H1 (cell line): ENCODE data around the gene GLG1. TPM values are rescaled to one million over a fixed set of nuclear protein-coding genes. Genes with fewer than 3 reads are reported as not detected.

Experiments
- CTCF ChIA-PET: fragments of 300-600 bp; sonication (Branson Sonifier 250); formaldehyde crosslinking; loops from one replicate; lab custom pipeline; 2021; ENCODE audit not compliant: partially characterized antibody; lab: Charles Lee
- POLR2A ChIA-PET: fragments of 300-600 bp; sonication (Branson Sonifier 250); formaldehyde crosslinking; loops from one replicate; lab custom pipeline; 2021; ENCODE audit warnings: inconsistent platforms; ENCODE audit not compliant: partially characterized antibody; lab: Charles Lee
- DNase-seq, 2 experiments: peaks; one replicate each; pipeline versions ENCODE4 v3.0.0 to v3.0.0-alpha.2; 2010 to 2022; ENCODE audit warnings: low spot score in 2 of 2, low read depth in 1 of 2, mixed read lengths in 1 of 2
- FAIRE-seq: peaks from 2 replicates; lab custom pipeline; 2011; peaks lifted over from hg19 to GRCh38; lab: Jason Lieb, UNC
- H2AFZ ChIP-seq: 2 replicates; pipeline ENCODE4 v1.8.1; 2012; ENCODE audit warnings: low read length, inconsistent platforms
- H2AK5ac ChIP-seq: 2 replicates; pipeline ENCODE4 v1.6.1; 2013; ENCODE audit warnings: low read depth, low read length
- H2BK120ac ChIP-seq: replicated peaks from 2 replicates; pipeline ENCODE3; 2013; ENCODE audit warnings: low read depth, low read length, inconsistent platforms
- H2BK12ac ChIP-seq: 2 replicates; pipeline ENCODE4 v1.6.1; 2013; ENCODE audit warnings: low read depth, low read length
- H2BK15ac ChIP-seq: 2 replicates; pipeline ENCODE4 v1.6.1; 2013; ENCODE audit warnings: low read length
- H2BK20ac ChIP-seq: 2 replicates; pipeline ENCODE4 v1.6.1; 2013; ENCODE audit warnings: low read length
- H2BK5ac ChIP-seq: 2 replicates; pipeline ENCODE4 v1.6.1; 2013; ENCODE audit warnings: low read depth, low read length
- H3K14ac ChIP-seq: 2 replicates; pipeline ENCODE4 v1.6.1; 2013; ENCODE audit warnings: inconsistent platforms; ENCODE audit not compliant: insufficient read length
- H3K18ac ChIP-seq: 2 replicates; pipeline ENCODE4 v1.6.1; 2013; ENCODE audit warnings: low read length; ENCODE audit errors: extremely low read depth
- H3K23ac ChIP-seq: 2 replicates; pipeline ENCODE4 v1.6.1; 2013; ENCODE audit warnings: inconsistent platforms; ENCODE audit not compliant: insufficient read length
- H3K23me2 ChIP-seq: 2 replicates; pipeline ENCODE4 v1.6.1; 2013; ENCODE audit warnings: low read depth, low read length
- H3K27ac ChIP-seq: 2 replicates; pipeline ENCODE4 v1.6.1; 2011; ENCODE audit warnings: low read depth, low read length, inconsistent platforms
- H3K27me3 ChIP-seq, 4 experiments: replicated peaks in 1 of 4; 1 replicate in 1 of 4; 2 replicates in 3 of 4; pipeline versions ENCODE4 v1.6.1 to v1.8.1; 2011 to 2013; ENCODE audit warnings: low read length in 3 of 4, mild to moderate bottlenecking in 3 of 4, inconsistent platforms in 2 of 4, mixed read lengths in 2 of 4, moderate library complexity in 1 of 4; ENCODE audit not compliant: control insufficient read depth in 3 of 4, insufficient read depth in 3 of 4; ENCODE audit errors: extremely low read depth in 1 of 4
- H3K36me3 ChIP-seq, 4 experiments: 2 replicates each; pipeline versions ENCODE4 v1.6.1 to v1.8.1; 2011 to 2013; ENCODE audit warnings: mild to moderate bottlenecking in 4 of 4, low read length in 3 of 4, moderate library complexity in 2 of 4, control low read depth in 1 of 4, inconsistent platforms in 1 of 4; ENCODE audit not compliant: insufficient read depth in 4 of 4, control insufficient read depth in 2 of 4
- H3K4ac ChIP-seq: replicated peaks from 2 replicates; pipeline ENCODE3; 2013; ENCODE audit warnings: low read length, low read depth, mixed read lengths, inconsistent platforms; ENCODE audit not compliant: insufficient read length
- H3K4me1 ChIP-seq, 4 experiments: replicated peaks in 1 of 4; 1 replicate in 1 of 4; 2 replicates in 3 of 4; pipeline versions ENCODE4 v1.6.1 to v1.8.1; 2011 to 2013; ENCODE audit warnings: low read length in 3 of 4, inconsistent platforms in 2 of 4, mixed read lengths in 1 of 4; ENCODE audit not compliant: insufficient read depth in 4 of 4, control insufficient read depth in 3 of 4
- H3K4me2 ChIP-seq, 2 experiments: 2 replicates each; pipeline versions ENCODE4 v1.6.1 to v1.8.1; 2011 to 2013; ENCODE audit warnings: low read depth in 2 of 2, low read length in 2 of 2, control low read depth in 1 of 2, inconsistent platforms in 1 of 2, mild to moderate bottlenecking in 1 of 2; ENCODE audit not compliant: insufficient read depth in 1 of 2
- H3K4me3 ChIP-seq, 4 experiments: fragments of 200-600, 300-600 bp in 1 of 4; sonication (generic), shearing (Covaris generic), sonication (Bioruptor Twin) in 1 of 4; 2 replicates each; pipeline versions ENCODE4 v1.5.1 to v1.8.1; 2011 to 2016; ENCODE audit warnings: low read length in 4 of 4, low read depth in 3 of 4, control low read depth in 2 of 4, inconsistent platforms in 2 of 4, mild to moderate bottlenecking in 2 of 4, mixed read lengths in 1 of 4, moderate library complexity in 1 of 4; ENCODE audit not compliant: insufficient read depth in 2 of 4; ENCODE audit errors: extremely low read depth in 1 of 4
- H3K56ac ChIP-seq: replicated peaks from 2 replicates; pipeline ENCODE3; 2013; ENCODE audit warnings: low read depth, mild to moderate bottlenecking, mixed read lengths, low read length, inconsistent platforms; ENCODE audit not compliant: insufficient read length
- H3K79me1 ChIP-seq: 2 replicates; pipeline ENCODE4 v1.6.1; 2013; ENCODE audit warnings: low read depth, low read length, control low read depth
- H3K79me2 ChIP-seq, 2 experiments: 2 replicates each; pipeline versions ENCODE4 v1.6.1 to v1.8.1; 2012 to 2013; ENCODE audit warnings: low read length in 2 of 2, mild to moderate bottlenecking in 2 of 2, inconsistent platforms in 1 of 2; ENCODE audit not compliant: insufficient read depth in 2 of 2, control insufficient read depth in 1 of 2
- H3K9ac ChIP-seq, 4 experiments: replicated peaks in 1 of 4; 1 replicate in 1 of 4; 2 replicates in 3 of 4; pipeline versions ENCODE4 v1.6.1 to v1.8.1; 2011 to 2013; ENCODE audit warnings: low read depth in 3 of 4, low read length in 3 of 4, control low read depth in 2 of 4, mild to moderate bottlenecking in 2 of 4, moderate library complexity in 2 of 4, inconsistent platforms in 1 of 4; ENCODE audit errors: extremely low read depth in 1 of 4
- H3K9me3 ChIP-seq, 2 experiments: 2 replicates each; pipeline versions ENCODE4 v1.6.1 to v1.8.1; 2012 to 2013; ENCODE audit warnings: mild to moderate bottlenecking in 2 of 2, moderate library complexity in 2 of 2, control low read depth in 1 of 2, inconsistent platforms in 1 of 2, low read depth in 1 of 2, low read length in 1 of 2, mixed read lengths in 1 of 2; ENCODE audit not compliant: insufficient read depth in 2 of 2
- H4K20me1 ChIP-seq, 2 experiments: replicated peaks in 1 of 2; 2 replicates each; pipeline versions ENCODE3 to v1.8.1; 2011 to 2013; ENCODE audit warnings: inconsistent platforms in 2 of 2, low read length in 2 of 2, mild to moderate bottlenecking in 1 of 2; ENCODE audit not compliant: insufficient read depth in 2 of 2, control insufficient read depth in 1 of 2
- H4K5ac ChIP-seq: 2 replicates; pipeline ENCODE4 v1.6.1; 2013; ENCODE audit warnings: low read length, low read depth, mixed read lengths, inconsistent platforms; ENCODE audit not compliant: insufficient read length
- H4K8ac ChIP-seq: 2 replicates; pipeline ENCODE4 v1.8.0; 2013; ENCODE audit warnings: mild to moderate bottlenecking, moderate library complexity, low read length, inconsistent platforms; ENCODE audit not compliant: insufficient read depth; ENCODE audit errors: extremely low read depth
- H4K91ac ChIP-seq: replicated peaks from 2 replicates; pipeline ENCODE3; 2013; ENCODE audit warnings: low read length, mixed read lengths, inconsistent platforms; ENCODE audit not compliant: insufficient read length
- EGR1 ChIP-seq: IDR thresholded peaks from 2 replicates; pipeline ENCODE4 v1.6.1; 2011; ENCODE audit warnings: low read depth, low read length, borderline replicate concordance
- JUND ChIP-seq: IDR thresholded peaks from 2 replicates; pipeline ENCODE4 v1.6.1; 2011; ENCODE audit warnings: mild to moderate bottlenecking, improper control_type of control experiment, low read length
- KDM4A ChIP-seq: IDR thresholded peaks from one replicate; pipeline ENCODE4 v1.7.1; 2012; ENCODE audit warnings: low read depth, mild to moderate bottlenecking, moderate library complexity, low read length, inconsistent platforms; ENCODE audit not compliant: severe bottlenecking
- SAP30 ChIP-seq: fragments of 300-600 bp; sonication (generic); IDR thresholded peaks from 2 replicates; pipeline ENCODE4 v1.7.1; 2012; ENCODE audit warnings: low read length, moderate library complexity, mild to moderate bottlenecking, inconsistent platforms; ENCODE audit not compliant: insufficient read depth, insufficient replicate concordance
- SIN3A ChIP-seq, 2 experiments: IDR thresholded peaks in 1 of 2; conservative IDR thresholded peaks in 1 of 2; 2 replicates each; pipeline ENCODE4 v1.6.1; 2011 to 2012; ENCODE audit warnings: low read length in 2 of 2, improper control_type of control experiment in 1 of 2, low read depth in 1 of 2, mild to moderate bottlenecking in 1 of 2
- WGBS, 2 experiments: shearing (Covaris generic) in 1 of 2; methylation state at CpG; one replicate each; pipeline versions ENCODE4 v1.1.6 to v1.1.7; 2013 to 2015; ENCODE audit warnings: low lambda C conversion rate in 2 of 2, mixed read lengths in 2 of 2, inconsistent platforms in 1 of 2, low coverage in 1 of 2, missing lambda C conversion rate in 1 of 2; ENCODE audit not compliant: insufficient replicate concordance in 2 of 2, insufficient coverage in 1 of 2, insufficient read length in 1 of 2; ENCODE audit errors: extremely low coverage in 1 of 2, missing lambda C conversion rate in 1 of 2; 5-methylcytosine and 5-hydroxymethylcytosine counted together
- polyA plus RNA-seq, 7 experiments: library from polyadenylated mRNA; depleted of rRNA in 3 of 7; stranded (reverse) in 5 of 7; unstranded in 2 of 7; fragments of >200 nt in 5 of 7; fragments of 200-250 nt in 2 of 7; gene quantifications; 1 replicate in 5 of 7; 2 replicates in 1 of 7; 4 replicates in 1 of 7; pipeline versions ENCODE4 v1.2.1 to v1.2.3, GENCODE V29; 2011 to 2013; ENCODE audit warnings: missing spikeins in 2 of 7, mixed read lengths in 2 of 7
- total RNA-seq: library from RNA; stranded (reverse); fragmentation: NEBNext Ultra II Directional; extraction: Animal tissue kit (Norgen Biotek cat#: 25700); gene quantifications from 2 replicates; pipeline ENCODE4 v1.2.1, GENCODE V29; 2021
- TF ChIP-seq, protein P1 (sequence below), 3 experiments: IDR thresholded peaks; 1 replicate in 2 of 3; 2 replicates in 1 of 3; pipeline versions ENCODE4 v1.5.1 to v1.6.1; 2011; ENCODE audit warnings: low read length in 3 of 3, mild to moderate bottlenecking in 3 of 3, inconsistent platforms in 2 of 3, low read depth in 1 of 3, moderate library complexity in 1 of 3; ENCODE audit not compliant: insufficient read depth in 1 of 3; ENCODE audit errors: control extremely low read depth in 1 of 3

GLG1 gene
- total and polyA plus RNA-seq, 2 of the 8 experiments (the other 6 are each of a cell fraction or from before 2014, with no cell fraction given) = 53.4 to 139 TPM

DNA sequence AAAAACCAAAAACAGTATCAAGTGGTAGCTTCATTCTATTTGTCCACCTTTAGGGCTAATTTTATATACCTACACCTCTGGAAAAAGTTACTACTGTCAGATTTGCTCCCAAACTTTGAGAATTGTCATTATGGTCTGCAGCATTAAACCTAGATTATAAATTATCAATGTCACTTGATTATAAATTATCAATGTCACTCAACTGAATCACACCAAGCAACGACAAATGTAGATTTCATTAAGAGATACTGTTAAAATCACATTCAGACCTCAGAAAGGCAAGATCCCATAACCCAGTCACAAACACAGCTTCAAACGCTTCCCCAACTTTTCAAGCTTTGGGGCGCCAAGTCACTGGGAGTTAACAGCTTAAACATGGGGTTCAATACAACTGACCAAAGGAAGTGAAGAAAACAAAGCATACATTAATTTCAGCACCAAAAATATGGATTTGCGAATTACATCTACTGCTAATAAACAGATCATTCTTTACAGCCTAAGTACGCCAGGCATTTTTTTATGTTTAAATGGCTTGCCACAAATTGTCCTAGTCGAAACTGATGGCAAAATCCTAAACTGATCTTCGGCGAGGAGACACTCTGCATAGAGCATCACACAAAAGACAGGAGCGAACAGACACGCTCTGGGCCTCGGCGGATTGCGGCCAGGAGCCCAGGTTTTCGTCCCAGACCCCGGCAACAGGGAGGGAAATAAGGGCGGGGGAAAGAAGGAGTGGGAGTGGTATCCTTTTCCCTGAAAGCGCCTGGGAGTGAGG lies 981 bp downstream of the GLG1 start:
- Histone ChIP-seq H3K56ac (peak overlapping the region; percentile 60), H2BK12ac (no peak overlapping the region), H3K9me3 (no peaks in the 10 kb centered on the region), H2AFZ (no peak overlapping the region), H4K5ac (peak overlapping the region; percentile 90), H3K27ac (peak overlapping the region; percentile 85), H2BK15ac (peak overlapping the region; percentile 84; the same call in 1 of the 2 replicates), H3K18ac (peak overlapping the region; percentile 62; the same call in 1 of the 2 replicates), H3K23ac (no peak overlapping the region), H3K36me3 (no peaks in the 10 kb centered on the region), H3K4ac (no peak overlapping the region), H2AK5ac (no peak overlapping the region), H2BK120ac (no peak overlapping the region), H3K4me3 (peak overlapping the region; percentile 71 to 92 (median 89)), H4K91ac (no peak overlapping the region), H3K27me3 (no peaks in the 10 kb centered on the region), H2BK5ac (peak overlapping the region; percentile 79), H4K20me1 (peaks cover 4 to 7% of the 10 kb centered on the region in 2 experiments), H3K14ac (no peak overlapping the region), H3K4me1 (peaks cover 2 to 7% (median 6%) of the 10 kb centered on the region in 4 experiments; a peak in 5 of 7 replicates), H2BK20ac (no peak overlapping the region), H3K23me2 (peaks cover 4% of the 10 kb centered on the region), H3K79me2 (peaks cover 25 to 56% of the 10 kb centered on the region in 2 experiments), H3K79me1 (no peaks in the 10 kb centered on the region; the same call in 1 of the 2 replicates), H3K4me2 (peak overlapping the region; percentile 84 to 87), H3K9ac (peak overlapping the region; percentile 83 to 97 (median 96)), H4K8ac (peak overlapping the region; percentile 98; the same call in 1 of the 2 replicates)
- TF ChIP-seq EGR1 = no peak
- TF ChIP-seq, protein P1, sequence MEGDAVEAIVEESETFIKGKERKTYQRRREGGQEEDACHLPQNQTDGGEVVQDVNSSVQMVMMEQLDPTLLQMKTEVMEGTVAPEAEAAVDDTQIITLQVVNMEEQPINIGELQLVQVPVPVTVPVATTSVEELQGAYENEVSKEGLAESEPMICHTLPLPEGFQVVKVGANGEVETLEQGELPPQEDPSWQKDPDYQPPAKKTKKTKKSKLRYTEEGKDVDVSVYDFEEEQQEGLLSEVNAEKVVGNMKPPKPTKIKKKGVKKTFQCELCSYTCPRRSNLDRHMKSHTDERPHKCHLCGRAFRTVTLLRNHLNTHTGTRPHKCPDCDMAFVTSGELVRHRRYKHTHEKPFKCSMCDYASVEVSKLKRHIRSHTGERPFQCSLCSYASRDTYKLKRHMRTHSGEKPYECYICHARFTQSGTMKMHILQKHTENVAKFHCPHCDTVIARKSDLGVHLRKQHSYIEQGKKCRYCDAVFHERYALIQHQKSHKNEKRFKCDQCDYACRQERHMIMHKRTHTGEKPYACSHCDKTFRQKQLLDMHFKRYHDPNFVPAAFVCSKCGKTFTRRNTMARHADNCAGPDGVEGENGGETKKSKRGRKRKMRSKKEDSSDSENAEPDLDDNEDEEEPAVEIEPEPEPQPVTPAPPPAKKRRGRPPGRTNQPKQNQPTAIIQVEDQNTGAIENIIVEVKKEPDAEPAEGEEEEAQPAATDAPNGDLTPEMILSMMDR (IDR thresholded peaks at IDR 0.05; ENCODE audit: control extremely low read depth in 1 of 3, insufficient read depth in 1 of 3, low read depth in 1 of 3, low read length in 3 of 3) = no peak
- TF ChIP-seq KDM4A = peak; percentile 39
- TF ChIP-seq JUND = no peak
- 0 out of 4 replicates have a peak, but pooled peaks of 1 of the 2 experiments have one; percentile 12 for TF ChIP-seq SIN3A (conservative IDR thresholded peaks at IDR 0.05 in 1 of 2, IDR thresholded peaks at IDR 0.05 in 1 of 2; ENCODE audit: low read depth in 1 of 2, low read length in 2 of 2)
- peak; percentile 36 for TF ChIP-seq SAP30
- ChIA-PET POLR2A (interaction anchor here (0.7 to 4.6 kb wide), 14 partner anchors 11 to 309 kb away, joined by 3 to 27 read pairs (median 4); partner anchors contain the start of gene RFWD3), CTCF (interaction anchor here (0.9 to 1.2 kb wide), 2 partner anchors 17 to 40 kb away, joined by 3 read pairs; no protein-coding TSS in a partner anchor)
- no peak for FAIRE-seq
- no peak for DNase-seq
- 6% methylated on average over 17 of the region's 17 CpGs; no CpG with 5 or more reads in 1 of the 2 experiments for WGBS, 2 experiments
